Endothelial cell of umbilical vein (primary cell): ENCODE data around the gene ARHGAP45. TPM values are rescaled to one million over a fixed set of nuclear protein-coding genes. Genes with fewer than 3 reads are reported as not detected.

Experiments
- BruUV-seq: library from RNA; stranded (reverse); fragments of 400-500 nt; replicated peaks from 2 replicates; lab custom pipeline; 2021; lab: Mats Ljungman, UMichigan
- CTCF ChIA-PET: fragments of 300-600, 350-600 bp; sonication (Branson Sonifier 250); formaldehyde crosslinking; loops from one replicate; lab custom pipeline; 2021; ENCODE audit warnings: antibody characterized with exemption, inconsistent platforms; lab: Charles Lee
- POLR2A ChIA-PET: fragments of 300-600, 350-600 bp; sonication (Branson Sonifier 250); formaldehyde crosslinking; loops from one replicate; lab custom pipeline; 2021; ENCODE audit warnings: antibody characterized with exemption, inconsistent platforms; lab: Charles Lee
- DNase-seq: peaks from one replicate; pipeline ENCODE4 v3.0.0-alpha.2; 2011; ENCODE audit warnings: low read depth, low spot score
- FAIRE-seq: peaks from 2 replicates; lab custom pipeline; 2011; peaks lifted over from hg19 to GRCh38; lab: Jason Lieb, UNC
- H2AFZ ChIP-seq: 2 replicates; pipeline ENCODE4 v1.6.0; 2012; ENCODE audit warnings: low read depth, low read length, control low read depth, inconsistent platforms
- H3K27ac ChIP-seq: 2 replicates; pipeline ENCODE4 v1.5.1; 2011; ENCODE audit warnings: low read depth, mild to moderate bottlenecking, control low read depth, low read length, moderate library complexity; ENCODE audit not compliant: insufficient read depth
- H3K27me3 ChIP-seq, 2 experiments: 2 replicates each; pipeline versions ENCODE4 v1.6.0 to v1.6.1; 2011; ENCODE audit warnings: low read length in 2 of 2, mixed read lengths in 1 of 2; ENCODE audit not compliant: control insufficient read depth in 2 of 2, insufficient read depth in 2 of 2
- H3K36me3 ChIP-seq, 2 experiments: 2 replicates in 1 of 2; 3 replicates in 1 of 2; pipeline ENCODE4 v1.5.1; 2011; ENCODE audit warnings: low read length in 2 of 2, mild to moderate bottlenecking in 1 of 2, moderate library complexity in 1 of 2; ENCODE audit not compliant: control insufficient read depth in 2 of 2, insufficient read depth in 2 of 2; ENCODE audit errors: extremely low read depth in 1 of 2
- H3K4me1 ChIP-seq: 3 replicates; pipeline ENCODE4 v1.5.1; 2011; ENCODE audit warnings: mild to moderate bottlenecking, low read length; ENCODE audit not compliant: control insufficient read depth, insufficient read depth; ENCODE audit errors: extremely low read depth
- H3K4me2 ChIP-seq: 2 replicates; pipeline ENCODE4 v1.6.1; 2011; ENCODE audit warnings: low read length, control low read depth, mixed read lengths; ENCODE audit not compliant: insufficient read depth
- H3K4me3 ChIP-seq, 3 experiments: fragments of 200-600 bp in 1 of 3; sonication (generic), shearing (Covaris generic) in 1 of 3; replicated peaks in 1 of 3; 2 replicates each; pipeline ENCODE4 v1.5.1; 2011 to 2016; ENCODE audit warnings: control low read depth in 3 of 3, low read length in 3 of 3, mild to moderate bottlenecking in 2 of 3, inconsistent platforms in 1 of 3, low read depth in 1 of 3, moderate library complexity in 1 of 3; ENCODE audit not compliant: insufficient read depth in 1 of 3
- H3K79me2 ChIP-seq: 2 replicates; pipeline ENCODE4 v1.6.0; 2012; ENCODE audit warnings: low read length, inconsistent platforms; ENCODE audit not compliant: control insufficient read depth, insufficient read depth
- H3K9ac ChIP-seq: replicated peaks from 2 replicates; pipeline ENCODE3; 2011; ENCODE audit warnings: low read length, control low read depth; ENCODE audit not compliant: insufficient read depth; ENCODE audit errors: extremely low read depth
- H3K9me1 ChIP-seq: replicated peaks from 3 replicates; pipeline ENCODE4 v1.6.0; 2011; ENCODE audit warnings: mild to moderate bottlenecking, low read length; ENCODE audit not compliant: control insufficient read depth, insufficient read depth; ENCODE audit errors: extremely low read depth
- H3K9me3 ChIP-seq: replicated peaks from 2 replicates; pipeline ENCODE4 v1.5.1; 2012; ENCODE audit warnings: low read length, inconsistent platforms; ENCODE audit not compliant: control insufficient read depth, insufficient read depth
- H4K20me1 ChIP-seq: replicated peaks from 2 replicates; pipeline ENCODE3; 2011; ENCODE audit warnings: mild to moderate bottlenecking, low read length; ENCODE audit not compliant: control insufficient read depth, insufficient read depth; ENCODE audit errors: extremely low read depth
- EZH2 ChIP-seq: IDR thresholded peaks from 2 replicates; pipeline ENCODE4 v1.6.1; 2012; ENCODE audit warnings: borderline replicate concordance, low read depth, mild to moderate bottlenecking, moderate library complexity, low read length, inconsistent platforms; ENCODE audit not compliant: severe bottlenecking
- FOS ChIP-seq: IDR thresholded peaks from 2 replicates; pipeline ENCODE4 v1.6.1; 2011; ENCODE audit warnings: mild to moderate bottlenecking, low read length, moderate library complexity, borderline replicate concordance; ENCODE audit not compliant: insufficient read depth
- JUN ChIP-seq: IDR thresholded peaks from 2 replicates; pipeline ENCODE4 v1.6.1; 2011; ENCODE audit warnings: borderline replicate concordance, low read depth; ENCODE audit not compliant: insufficient read length, insufficient read depth
- MYC ChIP-seq: IDR thresholded peaks from one replicate; pipeline ENCODE4 v1.6.1; 2011; ENCODE audit warnings: mild to moderate bottlenecking, low read depth, low read length
- POLR2A ChIP-seq: IDR thresholded peaks from 2 replicates; pipeline ENCODE4 v1.6.1; 2012; ENCODE audit warnings: low read depth, mild to moderate bottlenecking, control low read depth, low read length
- POLR2AphosphoS5 ChIP-seq: IDR thresholded peaks from 2 replicates; pipeline ENCODE4 v1.6.1; 2012; ENCODE audit warnings: low read depth, mild to moderate bottlenecking, control low read depth, low read length, moderate library complexity; ENCODE audit not compliant: insufficient read depth
- dilution Hi-C: fragments of 300-500 bp; cut with MboI; formaldehyde crosslinking; loops from one replicate; pipeline ENCODE4 v1.15.0; 2019; ENCODE audit warnings: low sequenced_read_pairs; ENCODE audit not compliant: extremely low pct_ligation_motif_present
- intact Hi-C: fragments of 100-400 bp; cut with micrococcal nuclease; formaldehyde crosslinking; loops from one replicate; pipeline ENCODE4 v1.10.0; 2022
- polyA plus RNA-seq, 4 experiments: library from polyadenylated mRNA; depleted of rRNA in 3 of 4; stranded (reverse) in 3 of 4; unstranded in 1 of 4; fragments of >200 nt; gene quantifications; 2 replicates each; pipeline versions ENCODE4 v1.2.1 to v1.2.3, GENCODE V29; 2011 to 2012; ENCODE audit warnings: missing spikeins in 1 of 4
- total RNA-seq: library from RNA; stranded (reverse); gene quantifications from 2 replicates; pipeline ENCODE4 v1.2.3, GENCODE V29; 2021
- TF ChIP-seq, protein P1 (sequence below): IDR thresholded peaks from 2 replicates; pipeline ENCODE4 v1.6.1; 2011; ENCODE audit not compliant: insufficient read depth, insufficient read length
- TF ChIP-seq, protein P2 (sequence below), 2 donors: IDR thresholded peaks; 1 replicate in 1 of 2; 2 replicates in 1 of 2; pipeline ENCODE4 v1.5.1; 2011; ENCODE audit warnings: low read length in 2 of 2, mild to moderate bottlenecking in 2 of 2, moderate library complexity in 2 of 2, control low read depth in 1 of 2, inconsistent platforms in 1 of 2, low read depth in 1 of 2; ENCODE audit not compliant: insufficient read depth in 1 of 2; ENCODE audit errors: extremely low read depth in 1 of 2

The ARHGAP45 gene
- total and polyA plus RNA-seq, 2 donors (not counting 3 experiments of a cell fraction or from before 2014, with no cell fraction given): 7.5 to 10.4 TPM

DNA sequence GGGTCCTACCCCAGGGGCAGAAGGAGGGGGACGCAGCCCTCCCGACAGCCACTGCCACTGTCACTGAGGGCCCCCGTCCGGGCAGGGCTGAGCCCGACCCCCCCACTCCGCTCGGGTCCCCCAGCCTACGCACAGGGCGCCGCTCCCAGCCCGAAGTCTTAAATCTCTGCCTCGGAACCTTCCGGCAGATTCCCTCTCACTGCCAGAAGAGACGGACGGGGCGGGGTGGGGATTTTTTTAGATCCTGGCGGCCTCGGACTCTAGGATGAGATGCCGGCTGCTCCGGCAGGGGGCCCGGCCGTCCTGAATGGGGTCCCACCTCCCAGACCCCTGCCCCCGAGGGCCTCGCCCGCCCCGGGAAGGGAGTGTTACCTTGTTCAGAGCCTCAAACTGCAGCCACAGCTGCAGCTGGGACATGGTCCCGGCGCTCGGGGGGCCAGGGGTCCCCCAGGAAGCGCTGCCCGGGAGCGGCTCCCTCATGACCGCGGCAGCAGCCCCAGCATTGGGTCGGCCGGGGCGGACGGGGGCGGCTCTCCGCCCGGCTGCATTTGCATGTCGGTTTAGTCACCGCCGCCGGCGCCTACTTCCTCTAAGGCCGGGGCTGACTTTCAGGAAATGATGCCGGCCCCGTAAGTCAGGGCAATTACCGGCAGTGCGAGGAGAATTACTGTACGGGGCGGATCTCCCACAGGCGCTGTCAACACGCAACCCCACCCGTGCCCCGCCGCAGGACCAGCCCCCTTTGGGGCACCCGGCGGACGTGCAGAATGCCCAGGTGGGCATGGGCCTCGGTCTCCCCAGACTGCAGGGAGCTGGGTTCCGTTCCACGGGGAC lies 65.0 kb downstream of the ARHGAP45 start:
- peak; percentile 91 for FAIRE-seq
- intact Hi-C loops: loop anchor here (2.0 kb wide), 1 partner anchor 41 kb away; no protein-coding TSS in a partner anchor
- Histone ChIP-seq H3K27me3 (no peaks in the 10 kb centered on the region), H3K36me3 (peaks cover 0 to 7% of the 10 kb centered on the region in 2 experiments), H3K4me3 (peak overlapping the region; percentile 64 to 81 (median 79)), H3K9me1 (no peaks in the 10 kb centered on the region), H3K9ac (peak overlapping the region; percentile 96), H3K79me2 (peaks cover 51% of the 10 kb centered on the region), H3K27ac (peak overlapping the region; percentile 92), H4K20me1 (no peaks in the 10 kb centered on the region), H3K4me2 (peak overlapping the region; percentile 85), H3K9me3 (no peaks in the 10 kb centered on the region), H2AFZ (peak overlapping the region; percentile 47), H3K4me1 (peaks cover 20% of the 10 kb centered on the region)
- DNase-seq: peak; percentile 90
- ChIA-PET POLR2A (no interaction called here), CTCF (interaction anchor here (0.6 to 2.0 kb wide), 8 partner anchors 11 to 151 kb away, joined by 3 to 20 read pairs (median 4); no protein-coding TSS in a partner anchor)
- dilution Hi-C loops: no loop called here
- BruUV-seq: TSS peak; percentile 56
- TF ChIP-seq POLR2A (peak; percentile 82), EZH2 (no peak), MYC (no peak), FOS (peak; percentile 60), POLR2AphosphoS5 (peak; percentile 91), JUN (no peak)
- TF ChIP-seq, protein P1, sequence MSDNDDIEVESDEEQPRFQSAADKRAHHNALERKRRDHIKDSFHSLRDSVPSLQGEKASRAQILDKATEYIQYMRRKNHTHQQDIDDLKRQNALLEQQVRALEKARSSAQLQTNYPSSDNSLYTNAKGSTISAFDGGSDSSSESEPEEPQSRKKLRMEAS: no peak
- TF ChIP-seq, protein P2, sequence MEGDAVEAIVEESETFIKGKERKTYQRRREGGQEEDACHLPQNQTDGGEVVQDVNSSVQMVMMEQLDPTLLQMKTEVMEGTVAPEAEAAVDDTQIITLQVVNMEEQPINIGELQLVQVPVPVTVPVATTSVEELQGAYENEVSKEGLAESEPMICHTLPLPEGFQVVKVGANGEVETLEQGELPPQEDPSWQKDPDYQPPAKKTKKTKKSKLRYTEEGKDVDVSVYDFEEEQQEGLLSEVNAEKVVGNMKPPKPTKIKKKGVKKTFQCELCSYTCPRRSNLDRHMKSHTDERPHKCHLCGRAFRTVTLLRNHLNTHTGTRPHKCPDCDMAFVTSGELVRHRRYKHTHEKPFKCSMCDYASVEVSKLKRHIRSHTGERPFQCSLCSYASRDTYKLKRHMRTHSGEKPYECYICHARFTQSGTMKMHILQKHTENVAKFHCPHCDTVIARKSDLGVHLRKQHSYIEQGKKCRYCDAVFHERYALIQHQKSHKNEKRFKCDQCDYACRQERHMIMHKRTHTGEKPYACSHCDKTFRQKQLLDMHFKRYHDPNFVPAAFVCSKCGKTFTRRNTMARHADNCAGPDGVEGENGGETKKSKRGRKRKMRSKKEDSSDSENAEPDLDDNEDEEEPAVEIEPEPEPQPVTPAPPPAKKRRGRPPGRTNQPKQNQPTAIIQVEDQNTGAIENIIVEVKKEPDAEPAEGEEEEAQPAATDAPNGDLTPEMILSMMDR (IDR thresholded peaks at IDR 0.05; ENCODE audit: extremely low read depth in 1 of 2, insufficient read depth in 1 of 2, low read depth in 1 of 2, low read length in 2 of 2): peak; percentile 6 to 13
